ENCODE measurements around the gene NYNRIN. TPM values are rescaled to one million over a fixed set of nuclear protein-coding genes. Genes with fewer than 3 reads are reported as not detected.

Gene NYNRIN
- total and polyA plus RNA-seq, 2 of the 8 experiments (the other 6 are each of a cell fraction or from before 2014, with no cell fraction given), result 15.2 to 18.3 TPM

DNA sequence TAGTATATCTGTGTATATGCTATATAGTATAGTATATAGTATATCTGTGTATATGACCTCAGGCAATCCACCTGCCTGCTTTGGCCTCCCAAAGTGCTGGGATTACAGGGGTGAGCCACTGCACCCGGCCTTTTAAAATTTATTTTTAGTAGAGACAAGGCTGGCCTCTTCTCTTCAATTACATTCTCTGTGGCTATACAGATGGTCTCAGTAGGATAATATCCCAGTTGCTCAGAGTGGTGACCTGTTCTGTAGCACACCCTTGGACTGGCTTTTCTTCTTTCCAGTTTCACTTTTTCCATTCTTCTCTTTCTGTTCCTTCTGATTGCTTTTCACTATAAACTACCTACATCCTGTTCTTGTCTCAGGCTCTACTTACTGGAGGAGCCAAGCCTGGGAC is 34.0 kb upstream of the NYNRIN start (continued):
- TF ChIP-seq CREB1 (IDR thresholded peaks at IDR 0.05) (no peak), KDM5A (IDR thresholded peaks at IDR 0.05; ENCODE audit: low read length) (no peak)

All from H1 (cell line).